GM13977 (cell line): ENCODE measurements around the gene BTBD9.
"Not testable (repeated sequence)": the region's sequence is repeated elsewhere in the genome, so short reads cannot be mapped to it uniquely, and the experiment has no call there.

Experiments
- DNase-seq: peaks from one replicate; pipeline ENCODE4 v3.0.0; 2012; ENCODE audit warnings: low spot score
- CTCF ChIP-seq: IDR thresholded peaks from 2 replicates; pipeline ENCODE4 v1.5.1; 2012; ENCODE audit warnings: mild to moderate bottlenecking, control low read depth; ENCODE audit not compliant: insufficient read depth; ENCODE audit errors: extremely low read depth, missing control alignments
- in situ Hi-C: fragments of 300-500 bp; cut with MboI; formaldehyde crosslinking; loops from one replicate; pipeline ENCODE4 v1.12.0; 2022; ENCODE audit warnings: low sequenced_read_pairs, low pct_unique_long_range_greater_than_20kb, mixed read lengths, inconsistent platforms; ENCODE audit not compliant: unreplicated experiment

Gene BTBD9

GRCh38 chr6:38133932-38134703 lies 505.6 kb downstream of the BTBD9 start:
- peak; percentile 10 for DNase-seq
- in situ Hi-C loops, result no loop called here
- TF ChIP-seq CTCF, result no peak

- TF ChIP-seq CTCF, result no peak
Observed at GRCh38 chr6:38131527-38131965, 508.2 kb downstream of the BTBD9 start.

GRCh38 chr6:38127284-38127683 lies 512.4 kb downstream of the BTBD9 start:
- no peak for DNase-seq
- no peak for TF ChIP-seq CTCF
- in situ Hi-C loops, result no loop called here

More at GRCh38 chr6:38131527-38131965, 508.2 kb downstream of the BTBD9 start:
- in situ Hi-C loops, result no loop called here
- no peak for DNase-seq

GRCh38 chr6:38124224-38124926 lies 515.4 kb downstream of the BTBD9 start:
- in situ Hi-C loops, result not testable (repeated sequence)

GRCh38 chr6:38119516-38119915 lies 520.2 kb downstream of the BTBD9 start:
- no peak for TF ChIP-seq CTCF
- no peak for DNase-seq
- in situ Hi-C loops, result no loop called here

More at GRCh38 chr6:38124224-38124926, 515.4 kb downstream of the BTBD9 start:
- DNase-seq, result not testable (repeated sequence)

GRCh38 chr6:38118791-38119365 lies 520.9 kb downstream of the BTBD9 start:
- in situ Hi-C loops, result no loop called here
- DNase-seq, result no peak
- no peak for TF ChIP-seq CTCF
